Measurements from ENCODE around the gene USP5. TPM values are rescaled to one million over a fixed set of nuclear protein-coding genes. Genes with fewer than 3 reads are reported as not detected.

The USP5 gene
- total RNA-seq, 2 donors from 2014 or later, result 120 to 257 TPM

GRCh38 chr12:6871052-6871957 lies 19.4 kb downstream of the USP5 start:
- DNase-seq, result peak; percentile 71
- H3K27ac ChIP-seq (ENCODE audit: low read depth, low read length), result no peak overlapping the region
- Mint-ChIP-seq H3K36me3 (ENCODE audit: low read depth) (peaks cover 38% of the 10 kb centered on the region), H3K4me1 (peaks cover 55% of the 10 kb centered on the region), H3K27me3 (ENCODE audit: insufficient read depth) (no peaks in the 10 kb centered on the region), H3K9me3 (no peaks in the 10 kb centered on the region), H3K4me3 (peak overlapping the region; percentile 97), H3K27ac (peak overlapping the region; percentile 95)
- no peak for TF ChIP-seq CTCF (conservative IDR thresholded peaks at IDR 0.05)
- H3K4me3 ChIP-seq (ENCODE audit: low read length), result peak overlapping the region; percentile 88
- peaks cover 33% of the 10 kb centered on the region for H3K36me3 ChIP-seq (ENCODE audit: control insufficient read depth, insufficient read depth, low read length)
- H3K4me1 ChIP-seq (ENCODE audit: control insufficient read depth, insufficient read depth, low read length), result peaks cover 8% of the 10 kb centered on the region
- H3K9me3 ChIP-seq (ENCODE audit: control insufficient read depth, low read length), result no peaks in the 10 kb centered on the region
- H3K9ac ChIP-seq (ENCODE audit: extremely low read depth, low read length, poor library complexity, severe bottlenecking), result no peak overlapping the region
- no peaks in the 10 kb centered on the region for H3K27me3 ChIP-seq (ENCODE audit: control insufficient read depth, insufficient read depth, low read length, poor library complexity, severe bottlenecking)
- 84 to 88% methylated on average over 9 to 12 of the region's 12 CpGs for WGBS, 2 experiments (ENCODE audit: insufficient coverage in 1 of 2, insufficient read length in 1 of 2)

GRCh38 chr12:6872073-6873048 lies 20.4 kb downstream of the USP5 start:
- Mint-ChIP-seq H3K27ac (peak overlapping the region; percentile 95), H3K36me3 (ENCODE audit: low read depth) (peaks cover 44% of the 10 kb centered on the region), H3K9me3 (no peaks in the 10 kb centered on the region), H3K27me3 (ENCODE audit: insufficient read depth) (no peaks in the 10 kb centered on the region), H3K4me1 (peaks cover 46% of the 10 kb centered on the region), H3K4me3 (peak overlapping the region; percentile 97)
- peak overlapping the region; percentile 88 for H3K4me3 ChIP-seq (ENCODE audit: low read length)
- H3K27me3 ChIP-seq (ENCODE audit: control insufficient read depth, insufficient read depth, low read length, poor library complexity, severe bottlenecking), result no peaks in the 10 kb centered on the region
- peaks cover 33% of the 10 kb centered on the region for H3K36me3 ChIP-seq (ENCODE audit: control insufficient read depth, insufficient read depth, low read length)
- DNase-seq, result peak; percentile 99
- H3K9ac ChIP-seq (ENCODE audit: extremely low read depth, low read length, poor library complexity, severe bottlenecking), result peak overlapping the region; percentile 85
- H3K4me1 ChIP-seq (ENCODE audit: control insufficient read depth, insufficient read depth, low read length), result peaks cover 8% of the 10 kb centered on the region
- WGBS, 2 experiments (ENCODE audit: insufficient coverage in 1 of 2, insufficient read length in 1 of 2), result 8 to 15% methylated on average over 19 to 40 of the region's 40 CpGs
- TF ChIP-seq CTCF (conservative IDR thresholded peaks at IDR 0.05), result peak; percentile 100
- peak overlapping the region; percentile 32 for H3K27ac ChIP-seq (ENCODE audit: low read depth, low read length)
- H3K9me3 ChIP-seq (ENCODE audit: control insufficient read depth, low read length), result no peaks in the 10 kb centered on the region
